C4-2B (cell line): Measurements from ENCODE around the gene TIFAB.

ENCODE experiments used
- H3K27ac ChIP-seq: fragments of 450-650 bp; 2 replicates; pipeline ENCODE4 v1.5.1; 2017
- ZFX ChIP-seq: fragments of 450-650 bp; IDR thresholded peaks from 2 replicates; pipeline ENCODE4 v1.6.1; 2017
- TF ChIP-seq, protein P1 (sequence below): fragments of 450-650 bp; conservative IDR thresholded peaks from 2 replicates; pipeline ENCODE4 v1.5.1; 2017; ENCODE audit warnings: mild to moderate bottlenecking

TIFAB gene

DNA sequence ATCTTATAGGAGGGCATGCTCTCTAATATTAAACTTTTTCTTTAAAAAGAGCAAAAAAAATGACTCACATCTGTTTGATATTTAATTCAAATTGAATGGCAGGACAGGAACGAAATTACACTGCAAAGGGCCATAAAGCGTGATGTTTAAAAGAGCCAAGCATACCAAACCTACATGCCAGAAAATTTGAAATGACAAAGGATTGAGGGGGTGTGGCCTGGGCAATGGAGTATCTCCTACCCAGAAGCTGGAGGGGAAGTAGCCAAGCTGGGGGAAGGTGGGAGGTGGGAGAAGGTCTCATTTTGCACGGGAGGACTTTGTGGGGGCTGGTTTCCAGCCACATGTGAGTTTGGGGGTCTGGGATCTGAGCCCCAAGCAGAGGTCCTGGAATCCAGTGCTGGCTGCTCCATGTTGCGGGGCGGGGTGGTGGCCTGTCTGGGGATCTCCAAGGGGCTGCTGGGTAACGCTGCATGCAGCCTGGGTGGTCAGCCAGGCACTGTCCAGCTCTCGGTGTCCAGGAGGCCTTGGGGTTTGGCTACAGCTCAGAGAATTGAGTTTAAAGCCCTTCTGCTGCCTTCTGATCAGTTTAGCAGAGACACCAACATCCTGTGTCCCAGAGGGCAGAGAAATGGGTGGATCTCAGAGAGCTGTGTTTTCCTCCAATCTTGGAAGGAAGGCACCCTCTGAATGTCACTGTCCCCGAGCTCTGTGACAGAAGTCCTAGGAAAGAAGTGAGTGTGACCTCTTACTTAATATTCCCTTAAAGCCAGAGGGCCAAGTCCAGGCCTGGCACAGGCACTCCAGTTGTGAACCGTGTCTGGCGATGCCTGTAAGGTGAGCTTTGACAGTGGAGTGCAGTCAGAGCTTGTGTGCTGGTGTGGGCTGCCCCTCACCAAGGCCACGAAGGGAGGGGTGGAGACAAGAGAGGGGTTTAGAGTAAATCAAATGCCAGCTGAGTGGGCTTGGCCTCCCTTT is 12.6 kb downstream of the TIFAB start:
- no peak overlapping the region for H3K27ac ChIP-seq
- TF ChIP-seq, protein P1, sequence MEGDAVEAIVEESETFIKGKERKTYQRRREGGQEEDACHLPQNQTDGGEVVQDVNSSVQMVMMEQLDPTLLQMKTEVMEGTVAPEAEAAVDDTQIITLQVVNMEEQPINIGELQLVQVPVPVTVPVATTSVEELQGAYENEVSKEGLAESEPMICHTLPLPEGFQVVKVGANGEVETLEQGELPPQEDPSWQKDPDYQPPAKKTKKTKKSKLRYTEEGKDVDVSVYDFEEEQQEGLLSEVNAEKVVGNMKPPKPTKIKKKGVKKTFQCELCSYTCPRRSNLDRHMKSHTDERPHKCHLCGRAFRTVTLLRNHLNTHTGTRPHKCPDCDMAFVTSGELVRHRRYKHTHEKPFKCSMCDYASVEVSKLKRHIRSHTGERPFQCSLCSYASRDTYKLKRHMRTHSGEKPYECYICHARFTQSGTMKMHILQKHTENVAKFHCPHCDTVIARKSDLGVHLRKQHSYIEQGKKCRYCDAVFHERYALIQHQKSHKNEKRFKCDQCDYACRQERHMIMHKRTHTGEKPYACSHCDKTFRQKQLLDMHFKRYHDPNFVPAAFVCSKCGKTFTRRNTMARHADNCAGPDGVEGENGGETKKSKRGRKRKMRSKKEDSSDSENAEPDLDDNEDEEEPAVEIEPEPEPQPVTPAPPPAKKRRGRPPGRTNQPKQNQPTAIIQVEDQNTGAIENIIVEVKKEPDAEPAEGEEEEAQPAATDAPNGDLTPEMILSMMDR, result no peak
- no peak for TF ChIP-seq ZFX

- TF ChIP-seq, protein P1, result no peak
- 0 out of 2 replicates have a peak, but pooled peaks have one; percentile 4 for TF ChIP-seq ZFX
- peak overlapping the region; percentile 32 for H3K27ac ChIP-seq
Observed at GRCh38 chr5:135438636-135439221, 13.4 kb downstream of the TIFAB start.

GRCh38 chr5:135437796-135438560 is 14.2 kb downstream of the TIFAB start:
- H3K27ac ChIP-seq, result peak overlapping the region; percentile 32
- TF ChIP-seq, protein P1, result no peak
- TF ChIP-seq ZFX, result no peak

DNA sequence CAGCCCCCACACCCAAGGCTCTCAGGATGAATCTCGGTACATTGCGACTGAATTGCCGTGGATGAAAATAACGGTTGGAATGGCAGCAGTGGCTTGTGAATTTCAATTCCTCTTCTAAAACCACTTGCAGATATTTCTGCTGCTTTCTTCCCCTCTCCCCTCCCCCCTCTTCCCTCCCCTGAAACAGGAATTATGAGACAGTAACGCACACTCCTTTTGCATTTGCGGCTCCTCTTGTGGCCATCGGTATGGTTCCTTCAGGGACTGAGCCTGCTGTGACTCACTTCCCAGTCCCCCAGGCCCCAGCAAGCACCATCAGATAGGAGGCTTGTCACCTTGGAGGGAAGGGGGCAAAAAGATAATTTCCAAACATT is 14.7 kb downstream of the TIFAB start:
- H3K27ac ChIP-seq, result peak overlapping the region; percentile 32

GRCh38 chr5:135436951-135437418 is 15.2 kb downstream of the TIFAB start:
- TF ChIP-seq, protein P1, result no peak
- TF ChIP-seq ZFX, result no peak
- no peak overlapping the region for H3K27ac ChIP-seq

More for the DNA sequence above, 14.7 kb downstream of the TIFAB start:
- TF ChIP-seq ZFX, result no peak

- no peak overlapping the region for H3K27ac ChIP-seq
- TF ChIP-seq, protein P1, result no peak
- TF ChIP-seq ZFX, result no peak
Observed at GRCh38 chr5:135435467-135436330, 16.5 kb downstream of the TIFAB start.
